CD14-positive monocyte (primary cell): ENCODE data around the gene DGKH. TPM values are rescaled to one million over a fixed set of nuclear protein-coding genes. Genes with fewer than 3 reads are reported as not detected.

Experiments
- DNase-seq, 3 donors: peaks; one replicate each; pipeline ENCODE4 v3.0.0-alpha.2; 2011 to 2022
- H2AFZ ChIP-seq: 2 replicates; pipeline ENCODE4 v1.6.0; 2012; ENCODE audit warnings: mild to moderate bottlenecking, low read depth, low read length, inconsistent platforms; ENCODE audit not compliant: insufficient read depth, poor library complexity, severe bottlenecking
- H3K27ac ChIP-seq, 2 donors: 1 replicate in 1 of 2; 2 replicates in 1 of 2; pipeline ENCODE4 v1.5.1; 2012 to 2013; ENCODE audit warnings: low read length in 2 of 2, control low read depth in 1 of 2, inconsistent platforms in 1 of 2, low read depth in 1 of 2, mild to moderate bottlenecking in 1 of 2
- H3K27me3 ChIP-seq, 2 donors: one replicate each; pipeline versions ENCODE4 v1.6.0 to v1.6.1; 2011 to 2013; ENCODE audit warnings: low read length in 2 of 2; ENCODE audit not compliant: control insufficient read depth in 2 of 2, insufficient read depth in 2 of 2
- H3K36me3 ChIP-seq, 2 donors: replicated peaks in 1 of 2; 1 replicate in 1 of 2; 2 replicates in 1 of 2; pipeline versions ENCODE4 v1.5.1 to v1.6.1; 2012 to 2013; ENCODE audit warnings: low read length in 2 of 2, control low read depth in 1 of 2, inconsistent platforms in 1 of 2, mild to moderate bottlenecking in 1 of 2; ENCODE audit not compliant: insufficient read depth in 2 of 2, control insufficient read depth in 1 of 2
- H3K4me1 ChIP-seq, 2 donors: 1 replicate in 1 of 2; 2 replicates in 1 of 2; pipeline versions ENCODE4 v1.5.1 to v1.6.1; 2012 to 2013; ENCODE audit warnings: low read length in 2 of 2, control low read depth in 1 of 2, inconsistent platforms in 1 of 2, mild to moderate bottlenecking in 1 of 2, moderate library complexity in 1 of 2; ENCODE audit not compliant: insufficient read depth in 2 of 2, control insufficient read depth in 1 of 2
- H3K4me2 ChIP-seq: replicated peaks from 2 replicates; pipeline ENCODE3; 2012; ENCODE audit warnings: low read length, moderate library complexity, mild to moderate bottlenecking; ENCODE audit not compliant: poor library complexity, severe bottlenecking; ENCODE audit errors: extremely low read depth
- H3K4me3 ChIP-seq, 3 experiments: fragments of 200-600 bp in 1 of 3; sonication (generic) in 1 of 3; replicated peaks in 1 of 3; 1 replicate in 2 of 3; 2 replicates in 1 of 3; pipeline ENCODE4 v1.5.1; 2011 to 2013; ENCODE audit warnings: low read length in 3 of 3, mild to moderate bottlenecking in 3 of 3, control low read depth in 2 of 3, low read depth in 2 of 3, inconsistent platforms in 1 of 3, moderate library complexity in 1 of 3
- H3K79me2 ChIP-seq: 2 replicates; pipeline ENCODE4 v1.6.0; 2012; ENCODE audit warnings: mild to moderate bottlenecking, control low read depth, inconsistent platforms, low read length, moderate library complexity; ENCODE audit not compliant: insufficient read depth
- H3K9ac ChIP-seq: 2 replicates; pipeline ENCODE4 v1.6.0; 2017; ENCODE audit warnings: low read length, mild to moderate bottlenecking; ENCODE audit not compliant: insufficient read depth, poor library complexity, severe bottlenecking
- H3K9me3 ChIP-seq, 2 donors: replicated peaks in 1 of 2; 1 replicate in 1 of 2; 2 replicates in 1 of 2; pipeline versions ENCODE4 v1.5.1 to v1.6.1; 2012 to 2013; ENCODE audit warnings: low read length in 2 of 2, control low read depth in 1 of 2; ENCODE audit not compliant: control insufficient read depth in 1 of 2, insufficient read depth in 1 of 2
- H4K20me1 ChIP-seq: 2 replicates; pipeline ENCODE4 v1.6.0; 2012; ENCODE audit warnings: mild to moderate bottlenecking, low read length, control low read depth, moderate library complexity; ENCODE audit not compliant: insufficient read depth
- H3K27ac Mint-ChIP-seq, 7 donors: one replicate each; pipeline ENCODE4 v1.8.0; 2020; ENCODE audit warnings: mild to moderate bottlenecking in 7 of 7, mixed read lengths in 7 of 7, moderate library complexity in 6 of 7, inconsistent platforms in 2 of 7
- H3K27me3 Mint-ChIP-seq, 3 donors: one replicate each; pipeline ENCODE4 v1.8.0; 2021 to 2022; ENCODE audit warnings: low read depth in 3 of 3, mild to moderate bottlenecking in 3 of 3, mixed read lengths in 3 of 3, moderate library complexity in 3 of 3, inconsistent platforms in 1 of 3
- H3K36me3 Mint-ChIP-seq, 2 donors: one replicate each; pipeline ENCODE4 v1.8.0; 2020; ENCODE audit warnings: mixed read lengths in 2 of 2, inconsistent platforms in 1 of 2, mild to moderate bottlenecking in 1 of 2
- H3K4me1 Mint-ChIP-seq: one replicate; pipeline ENCODE4 v1.8.0; 2020; ENCODE audit warnings: mild to moderate bottlenecking, mixed read lengths
- H3K4me3 Mint-ChIP-seq, 2 donors: one replicate each; pipeline ENCODE4 v1.8.0; 2020; ENCODE audit warnings: mild to moderate bottlenecking in 2 of 2, mixed read lengths in 2 of 2, moderate library complexity in 1 of 2
- H3K9me3 Mint-ChIP-seq, 7 donors: one replicate each; pipeline ENCODE4 v1.8.0; 2020 to 2022; ENCODE audit warnings: mixed read lengths in 7 of 7, mild to moderate bottlenecking in 6 of 7, moderate library complexity in 6 of 7, inconsistent platforms in 2 of 7
- WGBS: methylation state at CpG from one replicate; pipeline ENCODE4 v1.1.5; 2013; ENCODE audit warnings: missing lambda C conversion rate; ENCODE audit not compliant: insufficient coverage; 5-methylcytosine and 5-hydroxymethylcytosine counted together
- intact Hi-C, 2 donors: fragments of 100-400 bp; cut with micrococcal nuclease; formaldehyde crosslinking; loops; one replicate each; pipeline versions ENCODE4 v1.15.0 to v1.15.1; 2023
- polyA plus RNA-seq, 3 donors: library from polyadenylated mRNA; depleted of rRNA in 1 of 3; unstranded in 2 of 3; stranded (reverse) in 1 of 3; fragments of 300-500 nt in 2 of 3; fragments of >200 nt in 1 of 3; fragmentation: Illumina TruSeq in 2 of 3; gene quantifications; 1 replicate in 2 of 3; 2 replicates in 1 of 3; pipeline ENCODE4 v1.2.3, GENCODE V29; 2012 to 2021
- TF ChIP-seq, protein P1 (sequence below): fragments of 200-600 bp; IDR thresholded peaks from one replicate; pipeline ENCODE4 v1.8.0; 2022; ENCODE audit warnings: antibody characterized with exemption, mild to moderate bottlenecking

DGKH gene
- polyA plus RNA-seq, 3 donors = 0.10 to 0.79 (median 0.15) TPM

DNA sequence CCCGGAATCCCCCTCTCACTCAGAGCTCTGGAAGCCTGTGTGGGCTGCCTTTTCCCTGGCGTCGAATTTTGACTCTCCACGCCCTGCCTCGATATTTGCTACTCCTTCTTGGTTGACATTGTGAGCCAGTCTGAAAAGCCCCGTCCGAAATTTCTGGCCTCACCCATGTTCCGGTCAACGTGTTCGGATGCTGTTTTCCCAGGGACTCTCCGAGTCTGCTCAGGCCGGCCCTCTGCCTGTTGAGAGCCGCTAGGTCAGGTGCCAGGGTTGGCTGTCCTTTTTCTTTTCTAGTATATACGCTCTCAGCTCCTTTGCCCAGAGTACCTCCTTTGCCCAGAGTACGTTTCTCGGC is 6.8 kb upstream of the DGKH start:
- 12% methylated on average over 16 of the region's 16 CpGs for WGBS
- intact Hi-C loops = loop anchor here in 1 of 2 donors (10.0 kb wide), 1 partner anchor 377 kb away; no protein-coding TSS in a partner anchor
- H3K27me3 Mint-ChIP-seq = peaks cover 47 to 71% (median 51%) of the 10 kb centered on the region in 3 donors
- Histone ChIP-seq H3K36me3 (no peaks in the 10 kb centered on the region), H4K20me1 (no peaks in the 10 kb centered on the region), H3K4me3 (peak overlapping the region in 2 of 3 experiments; percentile 68 to 92), H3K4me1 (peaks cover 20 to 22% of the 10 kb centered on the region in 2 donors), H3K27me3 (peaks cover 27 to 76% of the 10 kb centered on the region in 2 donors), H2AFZ (peak overlapping the region; percentile 86), H3K4me2 (peak overlapping the region; percentile 98), H3K9me3 (no peaks in the 10 kb centered on the region), H3K27ac (no peak overlapping the region), H3K79me2 (no peaks in the 10 kb centered on the region), H3K9ac (peak overlapping the region; percentile 67)
- H3K27ac Mint-ChIP-seq = peak overlapping the region in 4 of 7 donors; percentile 20 to 72 (median 54)
- peaks cover 0 to 3% (median 2%) of the 10 kb centered on the region in 7 donors for H3K9me3 Mint-ChIP-seq
- DNase-seq = peak in 1 of 3 donors; percentile 26
- peaks cover 18% of the 10 kb centered on the region for H3K4me1 Mint-ChIP-seq
- peaks cover 6 to 8% of the 10 kb centered on the region in 2 donors for H3K36me3 Mint-ChIP-seq
- peak overlapping the region; percentile 84 to 93 for H3K4me3 Mint-ChIP-seq
- TF ChIP-seq, protein P1, sequence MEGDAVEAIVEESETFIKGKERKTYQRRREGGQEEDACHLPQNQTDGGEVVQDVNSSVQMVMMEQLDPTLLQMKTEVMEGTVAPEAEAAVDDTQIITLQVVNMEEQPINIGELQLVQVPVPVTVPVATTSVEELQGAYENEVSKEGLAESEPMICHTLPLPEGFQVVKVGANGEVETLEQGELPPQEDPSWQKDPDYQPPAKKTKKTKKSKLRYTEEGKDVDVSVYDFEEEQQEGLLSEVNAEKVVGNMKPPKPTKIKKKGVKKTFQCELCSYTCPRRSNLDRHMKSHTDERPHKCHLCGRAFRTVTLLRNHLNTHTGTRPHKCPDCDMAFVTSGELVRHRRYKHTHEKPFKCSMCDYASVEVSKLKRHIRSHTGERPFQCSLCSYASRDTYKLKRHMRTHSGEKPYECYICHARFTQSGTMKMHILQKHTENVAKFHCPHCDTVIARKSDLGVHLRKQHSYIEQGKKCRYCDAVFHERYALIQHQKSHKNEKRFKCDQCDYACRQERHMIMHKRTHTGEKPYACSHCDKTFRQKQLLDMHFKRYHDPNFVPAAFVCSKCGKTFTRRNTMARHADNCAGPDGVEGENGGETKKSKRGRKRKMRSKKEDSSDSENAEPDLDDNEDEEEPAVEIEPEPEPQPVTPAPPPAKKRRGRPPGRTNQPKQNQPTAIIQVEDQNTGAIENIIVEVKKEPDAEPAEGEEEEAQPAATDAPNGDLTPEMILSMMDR = peak; percentile 35

DNA sequence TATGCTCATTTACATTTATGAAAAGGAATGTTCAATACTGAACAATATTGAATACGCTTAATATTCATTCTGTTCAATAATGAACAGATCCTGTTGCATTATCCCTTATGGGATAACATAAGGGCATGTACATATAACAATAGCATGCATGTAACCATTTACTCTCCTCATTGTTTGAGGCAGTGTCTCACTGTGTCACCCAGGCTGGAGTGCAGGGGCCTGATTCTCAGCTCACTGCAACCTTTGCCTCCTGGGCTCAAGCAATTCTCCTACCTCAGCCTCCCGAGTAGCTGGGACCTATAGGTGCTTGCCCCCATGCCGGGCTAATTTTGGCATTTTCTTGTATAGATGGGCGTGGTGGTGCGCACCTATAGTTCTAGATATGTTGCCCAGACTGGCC is 4.8 kb upstream of the DGKH start:
- intact Hi-C loops = loop anchor here in 1 of 2 donors (10.0 kb wide), 1 partner anchor 379 kb away; no protein-coding TSS in a partner anchor
- 100% methylated on average over 3 of the region's 5 CpGs for WGBS
- TF ChIP-seq, protein P1 = no peak
- no peak for DNase-seq
- Histone ChIP-seq H4K20me1 (no peaks in the 10 kb centered on the region), H3K36me3 (no peaks in the 10 kb centered on the region), H3K27me3 (peaks cover 33 to 83% of the 10 kb centered on the region in 2 donors), H3K9me3 (no peaks in the 10 kb centered on the region), H3K4me2 (no peak overlapping the region), H3K4me1 (peaks cover 32 to 37% of the 10 kb centered on the region in 2 donors), H3K9ac (no peak overlapping the region), H3K27ac (no peak overlapping the region), H2AFZ (no peak overlapping the region), H3K79me2 (no peaks in the 10 kb centered on the region), H3K4me3 (no peak overlapping the region)
- H3K4me3 Mint-ChIP-seq = no peak overlapping the region
- H3K9me3 Mint-ChIP-seq = peaks cover 0 to 9% (median 3%) of the 10 kb centered on the region in 7 donors
- no peak overlapping the region for H3K27ac Mint-ChIP-seq
- H3K36me3 Mint-ChIP-seq = peaks cover 4 to 5% of the 10 kb centered on the region in 2 donors
- H3K4me1 Mint-ChIP-seq = peaks cover 29% of the 10 kb centered on the region
- H3K27me3 Mint-ChIP-seq = peaks cover 56 to 81% (median 61%) of the 10 kb centered on the region in 3 donors
